Thyroid gland (tissue), 4 donors: ENCODE measurements around the gene PLPPR1.

ENCODE experiments used
- POLR2A ChIP-seq, 2 donors: fragments of 450-650 bp; IDR thresholded peaks; one replicate each; pipeline ENCODE4 v1.6.1; 2017; ENCODE audit warnings: antibody characterized with exemption in 2 of 2, mild to moderate bottlenecking in 2 of 2, moderate library complexity in 1 of 2
- TF ChIP-seq, protein P1 (sequence below), 6 experiments: fragments of 200-600 bp in 3 of 6; fragments of 450-650 bp in 3 of 6; sonication (generic) in 3 of 6; IDR thresholded peaks; one replicate each; pipeline ENCODE4 v1.5.1; 2016 to 2019; ENCODE audit warnings: antibody characterized with exemption in 6 of 6, mild to moderate bottlenecking in 2 of 6, inconsistent platforms in 1 of 6, moderate library complexity in 1 of 6

- TF ChIP-seq, protein P1, sequence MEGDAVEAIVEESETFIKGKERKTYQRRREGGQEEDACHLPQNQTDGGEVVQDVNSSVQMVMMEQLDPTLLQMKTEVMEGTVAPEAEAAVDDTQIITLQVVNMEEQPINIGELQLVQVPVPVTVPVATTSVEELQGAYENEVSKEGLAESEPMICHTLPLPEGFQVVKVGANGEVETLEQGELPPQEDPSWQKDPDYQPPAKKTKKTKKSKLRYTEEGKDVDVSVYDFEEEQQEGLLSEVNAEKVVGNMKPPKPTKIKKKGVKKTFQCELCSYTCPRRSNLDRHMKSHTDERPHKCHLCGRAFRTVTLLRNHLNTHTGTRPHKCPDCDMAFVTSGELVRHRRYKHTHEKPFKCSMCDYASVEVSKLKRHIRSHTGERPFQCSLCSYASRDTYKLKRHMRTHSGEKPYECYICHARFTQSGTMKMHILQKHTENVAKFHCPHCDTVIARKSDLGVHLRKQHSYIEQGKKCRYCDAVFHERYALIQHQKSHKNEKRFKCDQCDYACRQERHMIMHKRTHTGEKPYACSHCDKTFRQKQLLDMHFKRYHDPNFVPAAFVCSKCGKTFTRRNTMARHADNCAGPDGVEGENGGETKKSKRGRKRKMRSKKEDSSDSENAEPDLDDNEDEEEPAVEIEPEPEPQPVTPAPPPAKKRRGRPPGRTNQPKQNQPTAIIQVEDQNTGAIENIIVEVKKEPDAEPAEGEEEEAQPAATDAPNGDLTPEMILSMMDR (IDR thresholded peaks at IDR 0.05): no peak
- no peak for TF ChIP-seq POLR2A (IDR thresholded peaks at IDR 0.05)
Measured at GRCh38 chr9:101332362-101332761, 303.8 kb downstream of the PLPPR1 start.
